Endothelial cell of umbilical vein (primary cell): ENCODE data around the gene LPCAT3.

Experiments
- POLR2A ChIP-seq: IDR thresholded peaks from 2 replicates; pipeline ENCODE4 v1.6.1; 2012; ENCODE audit warnings: low read depth, mild to moderate bottlenecking, control low read depth, low read length
- TF ChIP-seq, protein P1 (sequence below), 2 donors: IDR thresholded peaks; 1 replicate in 1 of 2; 2 replicates in 1 of 2; pipeline ENCODE4 v1.5.1; 2011; ENCODE audit warnings: low read length in 2 of 2, mild to moderate bottlenecking in 2 of 2, moderate library complexity in 2 of 2, control low read depth in 1 of 2, inconsistent platforms in 1 of 2, low read depth in 1 of 2; ENCODE audit not compliant: insufficient read depth in 1 of 2; ENCODE audit errors: extremely low read depth in 1 of 2
- TF ChIP-seq, protein P2 (sequence below): IDR thresholded peaks from 2 replicates; pipeline ENCODE4 v1.6.1; 2011; ENCODE audit not compliant: insufficient read depth, insufficient read length

DNA sequence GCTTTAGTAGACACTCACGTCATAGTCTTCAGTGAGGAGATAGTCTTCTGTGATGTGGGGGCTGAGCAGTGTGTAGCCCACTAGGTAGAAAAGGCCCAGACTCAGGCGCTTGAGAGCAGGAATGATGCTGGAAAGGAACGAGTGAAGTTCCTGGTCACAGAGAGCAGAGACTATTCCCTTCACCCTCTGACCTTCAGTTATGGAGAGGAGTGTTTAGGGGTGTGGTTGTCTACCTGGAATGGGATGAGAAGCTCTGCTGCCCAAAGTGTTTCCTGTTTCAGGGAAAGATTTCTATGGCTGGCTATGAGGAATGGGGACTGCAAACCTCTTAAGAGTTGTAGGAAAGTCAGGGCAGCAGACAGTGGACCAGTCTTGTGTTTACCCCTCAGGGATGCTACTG, 38.8 kb downstream of the LPCAT3 start:
- TF ChIP-seq, protein P1, sequence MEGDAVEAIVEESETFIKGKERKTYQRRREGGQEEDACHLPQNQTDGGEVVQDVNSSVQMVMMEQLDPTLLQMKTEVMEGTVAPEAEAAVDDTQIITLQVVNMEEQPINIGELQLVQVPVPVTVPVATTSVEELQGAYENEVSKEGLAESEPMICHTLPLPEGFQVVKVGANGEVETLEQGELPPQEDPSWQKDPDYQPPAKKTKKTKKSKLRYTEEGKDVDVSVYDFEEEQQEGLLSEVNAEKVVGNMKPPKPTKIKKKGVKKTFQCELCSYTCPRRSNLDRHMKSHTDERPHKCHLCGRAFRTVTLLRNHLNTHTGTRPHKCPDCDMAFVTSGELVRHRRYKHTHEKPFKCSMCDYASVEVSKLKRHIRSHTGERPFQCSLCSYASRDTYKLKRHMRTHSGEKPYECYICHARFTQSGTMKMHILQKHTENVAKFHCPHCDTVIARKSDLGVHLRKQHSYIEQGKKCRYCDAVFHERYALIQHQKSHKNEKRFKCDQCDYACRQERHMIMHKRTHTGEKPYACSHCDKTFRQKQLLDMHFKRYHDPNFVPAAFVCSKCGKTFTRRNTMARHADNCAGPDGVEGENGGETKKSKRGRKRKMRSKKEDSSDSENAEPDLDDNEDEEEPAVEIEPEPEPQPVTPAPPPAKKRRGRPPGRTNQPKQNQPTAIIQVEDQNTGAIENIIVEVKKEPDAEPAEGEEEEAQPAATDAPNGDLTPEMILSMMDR (IDR thresholded peaks at IDR 0.05; ENCODE audit: extremely low read depth in 1 of 2, insufficient read depth in 1 of 2, low read depth in 1 of 2, low read length in 2 of 2) = no peak
- TF ChIP-seq POLR2A = no peak
- TF ChIP-seq, protein P2, sequence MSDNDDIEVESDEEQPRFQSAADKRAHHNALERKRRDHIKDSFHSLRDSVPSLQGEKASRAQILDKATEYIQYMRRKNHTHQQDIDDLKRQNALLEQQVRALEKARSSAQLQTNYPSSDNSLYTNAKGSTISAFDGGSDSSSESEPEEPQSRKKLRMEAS = no peak
